A204.1 (cell line): ENCODE results near the gene KRT72.

Source experiments
- FAIRE-seq: peaks from 2 replicates; lab custom pipeline; 2012; peaks lifted over from hg19 to GRCh38; lab: Jason Lieb, UNC

Gene KRT72

DNA sequence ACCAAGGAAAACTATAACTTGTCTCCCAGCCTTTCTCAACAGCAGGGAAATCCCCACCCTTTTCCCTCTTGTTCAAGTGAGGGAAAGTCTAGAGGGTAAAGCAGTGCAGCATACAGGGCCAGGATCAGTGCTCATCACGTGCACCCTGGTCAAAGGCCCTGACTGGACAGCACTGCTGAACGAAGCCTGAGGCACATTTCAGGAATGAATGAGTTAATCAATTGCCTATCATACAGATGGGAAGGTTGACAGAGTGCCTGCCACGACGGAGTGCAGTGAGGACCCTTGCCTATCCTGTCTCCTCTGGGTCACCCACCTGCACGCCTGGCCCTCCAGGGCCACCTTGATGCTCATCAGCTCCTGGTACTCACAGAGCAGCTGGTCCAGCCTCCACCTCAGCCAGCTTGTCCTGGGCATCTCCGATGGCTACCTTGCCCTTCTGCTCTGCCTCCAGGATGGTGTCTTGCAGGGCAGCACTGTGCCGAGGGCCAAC lies 28.8 kb upstream of the KRT72 start:
- FAIRE-seq = no peak

GRCh38 chr12:52629281-52630007 lies 28.2 kb upstream of the KRT72 start:
- no peak for FAIRE-seq

DNA sequence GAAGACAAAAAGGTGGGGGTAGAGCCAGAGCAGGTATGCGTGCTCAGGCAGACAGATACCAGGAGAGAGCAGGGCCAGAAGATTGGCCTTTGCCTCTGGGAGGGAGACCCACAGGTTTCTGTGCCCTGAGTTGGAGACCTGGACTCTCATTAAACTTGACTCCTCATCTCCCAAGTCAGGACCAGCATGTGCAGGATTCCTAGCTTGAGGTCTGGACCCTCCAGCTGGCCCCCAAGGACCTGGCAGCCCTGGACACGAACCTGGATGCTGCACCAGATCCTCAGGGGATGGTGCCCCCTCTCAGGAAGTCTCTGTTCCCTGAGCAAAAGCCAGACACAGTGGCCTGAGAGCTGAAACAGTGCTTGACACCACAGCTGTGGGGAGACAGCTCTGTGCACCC lies 27.6 kb upstream of the KRT72 start:
- FAIRE-seq = no peak

GRCh38 chr12:52628111-52628507 lies 26.8 kb upstream of the KRT72 start:
- FAIRE-seq = no peak

DNA sequence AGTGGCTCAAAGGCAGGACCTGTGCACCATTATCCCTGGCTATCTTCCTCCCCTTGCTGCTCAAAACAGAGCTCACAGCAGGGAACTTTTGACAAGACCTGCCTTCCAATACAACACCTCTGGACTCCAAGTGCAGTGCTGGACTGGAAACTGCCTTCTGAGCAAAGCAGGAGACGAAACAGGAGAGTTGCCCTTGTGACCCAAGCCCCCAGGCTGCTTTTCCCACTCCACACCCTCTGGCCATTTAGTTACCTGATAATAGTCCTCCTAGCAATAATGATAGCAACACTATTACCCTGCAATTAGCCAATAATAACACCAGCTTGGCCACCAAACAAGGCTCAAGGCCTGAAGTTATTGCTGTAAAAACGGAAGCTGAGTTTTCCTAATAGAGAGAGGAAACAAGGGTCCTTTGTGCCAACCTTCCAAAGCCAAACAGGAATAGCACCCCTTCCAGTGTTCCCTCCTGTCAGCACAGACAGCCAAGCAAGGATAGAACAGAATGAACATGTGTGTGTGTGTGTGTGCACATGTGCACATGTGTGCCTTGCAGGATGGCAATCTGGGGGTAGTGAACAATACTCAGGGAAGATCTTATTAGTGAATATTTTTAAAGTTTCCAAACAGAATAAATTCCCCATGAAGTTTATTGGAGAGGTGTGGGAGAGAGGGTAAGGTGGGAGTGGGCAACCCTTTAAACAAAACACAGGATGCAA lies 26.3 kb upstream of the KRT72 start:
- no peak for FAIRE-seq

DNA sequence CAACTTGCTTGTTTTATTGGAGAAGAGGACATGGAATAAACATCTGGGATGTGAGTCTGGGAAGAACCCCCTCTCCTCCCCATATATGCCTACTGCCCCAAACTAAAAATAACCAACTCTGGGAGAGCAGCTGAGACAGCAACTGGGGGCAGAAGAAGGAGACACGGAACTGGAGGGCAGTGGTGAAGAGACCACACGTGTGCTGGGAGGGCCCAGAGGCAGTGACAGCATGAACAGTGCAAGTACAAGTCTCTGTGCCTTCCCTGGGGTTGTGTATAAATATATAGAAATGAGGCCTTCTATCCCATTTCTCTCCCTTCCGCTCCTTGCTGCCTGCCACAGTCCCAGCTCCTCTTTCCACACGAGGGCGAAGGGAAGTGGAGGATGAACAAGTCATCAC lies 21.1 kb upstream of the KRT72 start:
- FAIRE-seq = no peak

DNA sequence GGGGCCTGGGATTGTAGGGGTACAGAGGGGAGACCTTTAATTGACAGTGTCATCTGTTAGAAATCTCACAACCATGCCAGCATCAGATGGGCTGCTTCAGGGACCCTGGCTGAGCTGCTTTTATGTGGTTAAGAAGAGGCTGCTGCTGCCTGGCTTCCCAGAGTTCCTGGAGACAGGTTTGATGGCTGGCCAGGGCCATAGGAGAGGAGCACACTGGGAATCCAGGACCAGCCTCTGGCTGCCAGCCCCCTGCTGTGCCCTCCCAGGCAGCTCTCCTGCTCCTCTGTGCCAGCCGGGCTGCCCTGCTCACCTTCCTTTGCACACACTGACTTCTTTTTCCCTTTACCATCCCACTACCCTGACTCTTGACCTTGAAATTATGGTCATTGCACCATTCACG lies 17.6 kb upstream of the KRT72 start:
- no peak for FAIRE-seq

DNA sequence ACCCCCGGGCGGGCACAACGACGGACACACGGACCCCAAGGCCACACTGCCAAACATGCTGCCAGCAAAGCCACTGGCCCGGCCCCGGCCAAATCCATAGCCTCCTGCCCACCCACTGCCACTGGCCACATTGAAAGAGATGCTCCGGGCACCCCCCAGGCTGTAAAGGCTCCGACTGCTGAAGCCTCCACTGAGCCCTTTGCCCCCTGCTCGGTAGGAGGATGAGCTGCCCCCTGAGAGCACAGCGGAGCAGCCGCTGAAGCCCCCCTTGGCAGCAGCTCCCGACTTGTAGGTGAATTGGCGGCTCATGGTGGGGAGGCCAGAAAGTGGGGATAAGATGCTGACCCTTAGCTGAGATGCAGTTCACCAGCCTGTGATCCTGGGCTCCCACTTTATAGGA lies 17.0 kb upstream of the KRT72 start, which contains the start of gene KRT73:
TSS of gene KRT73 (minus strand) at position 344 of the 400 bp plus-strand sequence. CDS start at position 309, 35 bp downstream.
- no peak for FAIRE-seq

DNA sequence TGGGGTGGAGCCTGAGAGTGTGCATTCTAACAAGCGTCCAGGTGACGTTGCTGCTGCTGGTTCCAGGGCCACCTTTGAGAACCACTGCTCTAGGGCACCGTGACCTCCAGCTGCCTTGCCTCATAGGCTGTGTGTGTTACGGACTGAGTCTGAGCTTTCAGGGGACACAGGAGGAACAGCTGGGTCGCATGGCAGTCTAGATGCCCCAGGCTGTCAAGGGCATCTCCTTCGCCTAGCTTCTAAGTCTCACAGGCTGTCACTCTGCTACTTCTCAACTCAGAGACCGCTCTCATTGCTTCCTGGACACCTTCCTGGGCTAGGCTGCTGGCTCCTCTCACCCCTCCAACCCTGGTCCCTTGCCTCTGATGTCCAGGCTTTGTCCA lies 16.1 kb upstream of the KRT72 start:
- FAIRE-seq = no peak

DNA sequence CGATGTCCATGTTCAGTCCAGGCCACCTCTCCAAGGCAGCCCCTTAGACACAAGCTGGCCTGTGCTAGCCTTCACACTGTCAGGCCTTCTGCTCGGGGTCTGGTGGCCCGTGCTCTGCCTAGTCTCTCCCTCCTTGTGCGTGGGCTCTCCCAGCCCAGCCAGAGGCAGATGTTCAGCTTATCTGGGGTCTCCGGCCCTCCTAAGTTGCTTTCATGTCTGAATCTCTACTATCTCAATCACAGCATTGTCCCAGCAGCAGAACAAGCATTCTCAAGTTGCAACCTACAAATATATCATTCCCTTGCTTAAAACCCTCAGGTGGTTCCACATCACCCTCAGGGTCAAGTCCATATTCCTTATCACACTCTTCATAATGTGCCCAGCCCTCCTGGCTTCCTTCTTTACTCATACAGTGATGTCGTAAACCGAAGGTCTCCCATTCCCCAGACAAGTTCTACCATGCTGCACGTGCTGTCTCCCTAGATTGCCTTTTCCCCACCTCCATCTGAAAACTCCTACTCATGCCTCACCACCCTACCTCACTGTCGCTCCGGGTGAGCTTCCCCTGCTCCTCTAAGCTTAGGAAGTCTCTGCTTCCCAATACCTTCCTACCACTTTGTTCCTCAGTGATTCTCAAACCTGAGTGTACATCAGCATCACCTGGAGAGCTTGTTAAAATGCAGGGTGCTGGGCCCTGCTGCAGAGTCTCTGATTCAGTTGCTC lies 15.6 kb upstream of the KRT72 start:
- FAIRE-seq = no peak

GRCh38 chr12:52615912-52616311 lies 14.6 kb upstream of the KRT72 start:
- FAIRE-seq = no peak

DNA sequence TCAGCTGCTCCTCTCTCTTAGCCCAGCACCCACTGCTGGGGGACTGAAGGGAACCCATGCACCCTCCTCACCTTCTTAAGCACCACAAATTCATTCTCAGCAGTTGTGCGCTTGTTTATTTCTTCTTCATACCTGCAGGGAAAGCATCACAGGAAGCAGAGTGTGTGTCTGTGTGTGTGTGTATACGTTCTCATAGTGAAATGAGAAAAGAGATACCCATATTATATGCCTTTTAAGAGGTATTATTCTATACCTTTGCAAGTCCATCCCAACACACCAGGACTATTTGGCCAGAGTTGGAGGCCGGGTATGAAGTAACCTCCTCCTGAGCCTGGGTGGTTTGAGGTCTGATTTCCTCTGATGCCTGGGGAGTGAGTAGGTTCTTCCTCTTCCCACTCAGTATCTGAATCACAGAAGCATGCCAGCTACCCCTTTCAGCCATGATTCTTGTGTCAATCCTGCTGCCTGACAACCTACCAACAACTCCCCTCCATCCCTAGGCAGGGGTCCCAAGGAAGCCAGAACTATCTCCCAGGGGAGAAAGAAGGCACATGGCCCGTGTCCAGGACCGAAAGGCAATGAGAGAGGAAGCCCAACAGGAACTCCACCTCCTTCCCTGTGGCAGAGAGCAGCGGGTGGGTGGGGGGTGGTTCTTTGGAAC lies 14.1 kb upstream of the KRT72 start:
- FAIRE-seq = no peak

- no peak for FAIRE-seq
These were observed 13.3 kb upstream of the KRT72 start for GRCh38 chr12:52614381-52615207.

DNA sequence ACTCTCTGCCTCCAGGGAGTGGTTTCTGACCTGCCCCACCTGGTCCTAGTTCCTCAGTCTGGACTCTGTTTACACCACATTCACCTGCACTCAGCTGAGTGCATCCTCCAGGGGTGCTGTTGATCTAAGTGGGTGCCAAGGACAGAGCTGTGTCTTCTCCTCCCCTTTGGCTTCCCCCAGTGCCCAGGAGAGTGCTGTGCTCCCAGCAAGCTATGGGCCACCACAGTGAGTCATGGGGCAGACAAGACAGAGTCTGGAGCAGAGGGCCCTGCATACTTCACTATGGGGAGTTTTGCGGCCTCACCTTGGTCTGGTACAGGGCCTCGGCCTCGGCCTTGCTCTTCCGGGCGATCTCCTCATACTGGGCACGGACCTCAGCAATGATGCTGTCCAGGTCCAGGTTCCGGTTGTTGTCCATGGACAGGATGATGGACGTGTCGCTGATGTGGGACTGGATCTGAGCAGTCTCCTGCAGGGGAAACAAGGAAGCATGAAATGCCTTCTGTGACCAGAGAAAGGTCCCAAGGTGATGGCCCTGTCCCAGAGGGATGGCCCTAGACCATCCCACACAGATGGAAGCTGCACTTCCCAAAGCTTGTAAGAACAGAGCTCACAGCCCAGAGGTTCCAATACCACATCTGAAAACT lies 12.2 kb upstream of the KRT72 start:
- FAIRE-seq = no peak

GRCh38 chr12:52612431-52613383 lies 11.4 kb upstream of the KRT72 start:
- no peak for FAIRE-seq

- no peak for FAIRE-seq
These were observed 9.8 kb upstream of the KRT72 start for GRCh38 chr12:52611080-52611468.

- no peak for FAIRE-seq
These were observed 7.8 kb upstream of the KRT72 start for GRCh38 chr12:52608826-52609630.

GRCh38 chr12:52608161-52608560 lies 6.9 kb upstream of the KRT72 start:
- no peak for FAIRE-seq

GRCh38 chr12:52607314-52607713 lies 6.1 kb upstream of the KRT72 start:
- FAIRE-seq = no peak
